ENCODE results near the gene ANKRD13D.
"Not testable (repeated sequence)": the region's sequence is repeated elsewhere in the genome, so short reads cannot be mapped to it uniquely, and the experiment has no call there.

The ANKRD13D gene

DNA sequence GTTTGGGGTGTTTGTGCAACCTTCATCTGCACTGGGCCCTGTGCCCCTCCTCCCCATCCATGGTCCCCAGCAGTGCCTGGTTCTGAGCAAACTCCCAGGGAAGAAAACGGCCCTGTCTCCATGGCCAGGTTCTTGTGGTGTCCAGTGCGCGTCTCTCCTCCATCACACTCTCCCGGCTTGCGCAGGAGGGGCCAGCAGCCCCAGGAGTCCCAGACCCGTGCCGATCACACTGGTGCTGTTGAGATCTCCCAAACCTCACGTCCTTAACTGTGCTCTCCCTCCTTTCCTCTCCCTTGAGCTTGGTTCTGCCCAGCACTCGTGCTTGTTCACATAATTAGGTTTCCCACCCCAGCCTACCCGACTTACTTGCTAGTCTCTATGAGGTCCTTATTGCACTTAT lies 33.8 kb upstream of the ANKRD13D start:
- Mint-ChIP-seq H3K4me3 (no peak overlapping the region), H3K36me3 (ENCODE audit: low read depth) (peaks cover 56% of the 10 kb centered on the region), H3K27me3 (ENCODE audit: low read depth) (no peaks in the 10 kb centered on the region), H3K27ac (peak overlapping the region; percentile 36), H3K4me1 (ENCODE audit: low read depth) (peaks cover 44% of the 10 kb centered on the region), H3K9me3 (no peaks in the 10 kb centered on the region)

DNA sequence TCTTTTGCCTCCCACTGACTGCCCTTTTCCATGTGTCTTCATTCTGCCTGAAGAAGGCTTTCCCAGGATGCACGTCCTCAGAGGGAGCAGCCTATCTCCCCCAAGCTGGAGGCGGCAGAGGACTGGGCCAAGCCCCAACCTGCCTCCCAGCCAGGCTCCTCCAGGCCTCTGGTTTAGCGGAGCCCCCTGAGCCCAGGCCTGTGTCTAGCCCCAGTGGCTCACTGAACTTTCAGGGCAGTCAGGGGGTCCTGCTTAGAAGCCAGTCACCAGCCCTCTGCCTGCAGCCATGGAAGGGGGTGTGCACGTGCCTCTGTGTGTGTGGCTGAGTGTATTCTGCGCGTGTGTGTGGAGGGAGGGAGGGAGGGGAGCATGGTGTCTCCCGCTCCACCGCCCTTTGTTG lies 33.2 kb upstream of the ANKRD13D start:
- H3K4me1 Mint-ChIP-seq (ENCODE audit: low read depth), result peaks cover 43% of the 10 kb centered on the region
- H3K9me3 Mint-ChIP-seq, result no peaks in the 10 kb centered on the region
- H3K27ac Mint-ChIP-seq, result no peak overlapping the region
- H3K4me3 Mint-ChIP-seq, result no peak overlapping the region
- peaks cover 52% of the 10 kb centered on the region for H3K36me3 Mint-ChIP-seq (ENCODE audit: low read depth)
- H3K27me3 Mint-ChIP-seq (ENCODE audit: low read depth), result no peaks in the 10 kb centered on the region

DNA sequence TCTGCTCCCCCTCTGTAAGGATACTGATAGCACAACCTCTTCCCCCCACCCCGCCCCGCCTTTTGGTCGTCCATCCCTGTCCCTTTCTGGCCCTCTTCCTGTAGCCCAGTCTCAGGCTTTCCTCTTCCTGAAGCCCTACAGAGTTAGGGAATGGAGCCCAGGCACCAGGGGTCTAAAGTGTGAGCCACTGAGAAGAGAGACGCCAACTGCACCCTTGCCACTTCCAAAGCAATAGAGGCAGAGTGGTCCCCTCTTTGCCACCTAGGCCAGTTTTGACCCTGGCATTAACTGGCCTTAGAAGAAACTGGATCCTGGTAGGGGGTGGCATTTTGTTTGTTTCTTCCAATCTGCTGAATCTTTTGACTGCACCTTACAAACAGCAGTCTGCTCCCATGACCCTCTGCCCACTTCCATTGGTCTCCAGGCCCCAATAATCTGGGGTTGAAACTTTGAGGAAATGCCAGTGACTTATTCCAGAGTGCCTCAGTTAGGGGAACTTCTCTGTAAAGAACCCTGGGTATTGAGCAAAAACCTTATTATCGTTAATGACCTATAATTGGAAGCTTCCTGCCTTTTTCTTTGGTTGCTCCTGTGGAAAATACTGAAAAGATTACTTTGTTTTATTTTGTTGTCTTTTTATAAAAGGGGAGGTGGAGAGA lies 32.5 kb upstream of the ANKRD13D start:
- Mint-ChIP-seq H3K36me3 (ENCODE audit: low read depth) (peaks cover 46% of the 10 kb centered on the region), H3K27ac (peak overlapping the region; percentile 26), H3K4me1 (ENCODE audit: low read depth) (peaks cover 45% of the 10 kb centered on the region)

DNA sequence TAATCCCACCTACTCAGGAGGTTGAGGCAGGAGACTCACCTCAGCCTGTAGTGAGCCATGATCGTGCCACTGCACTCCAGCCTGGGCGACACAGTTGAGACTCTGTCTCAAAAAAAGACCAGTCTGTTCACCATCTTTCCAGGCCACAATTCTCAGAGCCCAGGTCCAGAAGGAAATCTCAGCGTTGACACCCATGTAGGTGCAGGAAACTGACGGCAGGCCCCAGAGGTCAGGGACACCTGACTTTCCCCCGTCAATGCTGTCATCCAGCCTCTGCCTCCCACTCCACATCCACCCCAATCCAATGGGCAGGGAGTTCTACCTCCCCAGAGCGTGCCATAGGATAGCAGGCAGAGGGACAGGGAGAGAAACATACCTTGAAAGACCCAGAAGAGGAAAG lies 28.7 kb upstream of the ANKRD13D start:
- Mint-ChIP-seq H3K4me1 (ENCODE audit: low read depth) (peaks cover 49% of the 10 kb centered on the region), H3K9me3 (no peaks in the 10 kb centered on the region), H3K27ac (no peak overlapping the region), H3K4me3 (peak overlapping the region; percentile 51), H3K27me3 (ENCODE audit: low read depth) (no peaks in the 10 kb centered on the region), H3K36me3 (ENCODE audit: low read depth) (peaks cover 13% of the 10 kb centered on the region)

More for the DNA sequence above, 32.5 kb upstream of the ANKRD13D start:
- Mint-ChIP-seq H3K9me3 (no peaks in the 10 kb centered on the region), H3K27me3 (ENCODE audit: low read depth) (no peaks in the 10 kb centered on the region), H3K4me3 (no peak overlapping the region)

DNA sequence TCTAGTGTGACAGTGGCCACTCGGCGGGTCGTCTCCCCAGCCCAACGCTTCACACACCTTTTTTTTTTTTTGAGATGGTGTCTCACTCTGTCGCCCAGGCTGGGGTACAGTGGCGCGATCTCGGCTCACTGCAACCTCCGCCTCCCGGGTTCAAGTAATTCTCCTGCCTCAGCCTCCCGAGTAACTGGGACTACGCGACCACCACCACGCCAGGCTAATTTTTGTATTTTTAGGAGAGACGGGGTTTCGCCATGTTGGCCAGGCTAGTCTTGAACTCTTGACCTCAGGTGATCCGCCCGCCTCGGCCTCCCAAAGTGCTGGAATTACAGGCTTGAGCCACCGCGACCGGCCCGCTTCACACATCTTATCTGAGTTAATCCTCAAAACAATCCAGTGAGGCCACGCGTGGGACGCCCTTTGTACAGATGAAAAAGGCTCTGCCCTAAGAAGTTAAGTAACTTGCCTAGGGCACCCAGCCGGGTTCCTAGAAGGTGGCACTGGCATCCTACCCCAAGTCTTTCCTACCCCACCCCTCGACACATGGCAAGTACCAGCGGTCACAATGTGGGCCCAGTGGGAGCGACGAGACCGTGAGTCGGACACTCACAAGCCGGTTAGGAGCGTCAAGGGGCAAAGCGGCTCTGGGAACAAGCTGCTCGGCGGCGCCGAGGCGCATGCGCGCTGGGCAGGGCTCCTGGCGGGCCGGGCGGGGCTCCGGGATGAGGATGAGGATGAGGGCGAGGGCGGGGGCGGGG lies 28.0 kb upstream of the ANKRD13D start:
- Mint-ChIP-seq H3K36me3 (ENCODE audit: low read depth) (peaks cover 10% of the 10 kb centered on the region), H3K4me1 (ENCODE audit: low read depth) (peaks cover 53% of the 10 kb centered on the region), H3K4me3 (peak overlapping the region; percentile 63)
- not testable (repeated sequence) for H3K27me3 Mint-ChIP-seq (ENCODE audit: low read depth); H3K27ac Mint-ChIP-seq; H3K9me3 Mint-ChIP-seq

DNA sequence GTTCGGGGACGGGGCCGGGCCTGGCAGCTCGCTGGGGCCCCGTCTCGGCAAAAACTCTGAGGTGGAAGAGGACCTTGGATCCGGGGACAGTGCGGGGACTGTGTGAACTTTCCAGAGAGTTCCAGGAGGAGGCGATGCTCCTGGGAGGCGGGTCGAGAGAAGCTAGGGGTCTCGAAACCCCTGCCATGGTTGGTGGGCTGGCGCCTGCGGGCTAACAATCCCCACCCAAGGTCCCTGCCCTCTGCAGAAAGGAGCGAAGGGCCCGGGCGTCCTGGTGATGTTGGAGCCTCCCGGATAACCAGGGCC lies 27.5 kb upstream of the ANKRD13D start:
- Mint-ChIP-seq H3K4me3 (no peak overlapping the region), H3K4me1 (ENCODE audit: low read depth) (peaks cover 54% of the 10 kb centered on the region)

DNA sequence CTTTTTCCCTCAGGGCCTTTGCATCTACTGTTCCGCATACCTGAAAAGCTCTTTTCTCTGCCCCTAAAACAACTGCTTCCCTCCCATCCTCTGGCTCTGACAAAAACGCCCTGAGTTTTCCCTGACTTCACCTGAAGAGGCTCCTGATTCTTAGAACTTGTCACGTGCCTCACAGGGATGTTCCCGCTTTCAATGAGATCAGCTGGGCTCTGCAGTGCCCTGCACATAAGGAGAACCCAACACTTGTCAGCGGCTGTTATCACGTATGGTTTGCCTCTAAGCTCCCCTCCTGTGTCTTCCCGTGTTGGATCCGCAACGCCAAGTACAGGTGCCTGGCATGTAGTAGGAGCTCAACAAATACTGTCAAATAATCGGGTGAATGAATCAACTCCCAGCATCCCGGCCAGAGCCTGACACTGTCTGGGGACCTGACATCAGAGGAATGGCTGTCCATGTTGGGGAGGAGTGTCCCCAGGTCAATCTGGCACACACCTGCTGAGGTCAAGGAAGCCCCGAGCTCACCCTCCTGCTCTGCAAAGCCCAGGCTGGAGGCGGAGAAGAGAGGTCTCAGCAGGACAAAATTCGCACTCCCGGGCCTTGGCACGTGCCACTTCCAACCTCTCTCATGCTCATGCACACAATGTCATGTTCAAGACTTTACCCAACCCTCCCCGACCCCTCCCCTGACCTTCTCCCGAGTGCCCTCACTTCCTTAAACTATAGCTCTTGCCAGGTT lies 27.0 kb upstream of the ANKRD13D start:
- Mint-ChIP-seq H3K27ac (peak overlapping the region; percentile 78), H3K27me3 (ENCODE audit: low read depth) (no peaks in the 10 kb centered on the region), H3K9me3 (no peaks in the 10 kb centered on the region), H3K4me3 (peak overlapping the region; percentile 76), H3K4me1 (ENCODE audit: low read depth) (peaks cover 55% of the 10 kb centered on the region), H3K36me3 (ENCODE audit: low read depth) (peaks cover 6% of the 10 kb centered on the region)

More for the DNA sequence above, 27.5 kb upstream of the ANKRD13D start:
- Mint-ChIP-seq H3K9me3 (no peaks in the 10 kb centered on the region), H3K36me3 (ENCODE audit: low read depth) (peaks cover 10% of the 10 kb centered on the region), H3K27me3 (ENCODE audit: low read depth) (no peaks in the 10 kb centered on the region), H3K27ac (no peak overlapping the region)

DNA sequence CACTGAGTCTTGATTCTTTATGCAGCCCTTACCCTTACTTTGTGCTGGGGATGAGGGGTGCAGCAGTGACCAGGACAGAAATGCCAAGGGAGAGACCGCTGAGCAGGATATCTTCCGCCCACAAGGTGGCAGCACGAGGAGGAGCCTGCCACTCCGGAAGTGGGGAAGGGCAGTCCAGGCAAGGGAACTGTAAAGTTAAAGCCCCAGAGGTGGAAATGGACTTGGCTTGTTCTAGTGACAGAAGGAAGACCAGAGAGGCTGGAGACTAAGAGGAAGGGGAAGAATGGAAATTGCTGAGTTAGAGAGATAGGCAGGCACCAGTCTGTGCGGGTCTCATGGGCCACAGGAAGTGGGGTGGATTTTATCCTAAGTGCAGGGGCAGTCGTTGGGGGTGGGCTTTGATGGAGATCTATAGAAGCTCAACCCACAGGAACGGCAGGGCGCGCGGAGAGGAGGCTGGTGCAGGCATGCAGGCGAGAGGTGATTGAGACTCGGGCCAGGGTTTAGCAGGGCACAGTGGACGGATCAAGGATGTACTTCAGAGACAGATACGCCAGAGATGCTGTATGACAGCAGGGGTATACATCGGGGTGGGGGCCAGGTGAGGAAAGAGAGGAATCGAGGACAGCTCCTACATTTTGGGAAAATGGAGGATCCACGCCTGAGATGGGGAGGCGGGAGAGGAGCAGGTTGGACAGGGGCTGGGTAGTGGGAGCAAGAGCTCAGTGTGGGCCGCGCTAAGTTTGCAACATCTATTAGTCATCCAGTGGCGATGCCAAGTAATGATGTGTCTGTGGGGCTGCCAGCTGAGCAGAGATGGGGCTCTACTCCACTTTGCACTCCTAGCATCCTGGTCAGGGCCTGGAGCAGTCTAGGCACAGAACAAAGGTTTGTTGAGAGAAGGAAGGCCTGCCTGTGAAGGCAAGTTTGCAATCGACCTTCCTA lies 26.1 kb upstream of the ANKRD13D start:
- Mint-ChIP-seq H3K4me1 (ENCODE audit: low read depth) (peaks cover 56% of the 10 kb centered on the region), H3K27ac (peak overlapping the region; percentile 78), H3K36me3 (ENCODE audit: low read depth) (peaks cover 13% of the 10 kb centered on the region)

DNA sequence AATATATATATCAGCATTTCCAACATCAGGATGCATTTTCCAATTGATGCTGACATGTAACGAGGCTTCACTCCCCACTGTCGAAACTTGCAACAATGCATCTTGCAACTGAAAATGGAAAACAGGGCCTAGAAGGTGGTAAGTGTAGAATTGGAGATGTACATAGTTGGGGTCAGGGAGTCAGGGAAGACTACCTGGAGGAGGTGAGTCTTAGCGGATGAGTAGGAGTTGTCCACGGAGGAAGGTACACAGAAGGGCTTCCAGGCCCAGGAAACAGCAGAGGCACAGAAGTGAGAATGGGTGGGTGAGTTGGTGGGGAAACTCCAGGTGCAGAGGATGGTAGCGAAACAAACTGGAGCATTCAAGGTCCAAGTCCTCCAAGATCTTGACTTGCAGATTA lies 24.8 kb upstream of the ANKRD13D start:
- Mint-ChIP-seq H3K4me1 (ENCODE audit: low read depth) (peaks cover 61% of the 10 kb centered on the region), H3K27ac (peak overlapping the region; percentile 88), H3K9me3 (no peaks in the 10 kb centered on the region), H3K36me3 (ENCODE audit: low read depth) (peaks cover 22% of the 10 kb centered on the region), H3K4me3 (peak overlapping the region; percentile 70), H3K27me3 (ENCODE audit: low read depth) (no peaks in the 10 kb centered on the region)

More for the DNA sequence above, 26.1 kb upstream of the ANKRD13D start:
- Mint-ChIP-seq H3K27me3 (ENCODE audit: low read depth) (no peaks in the 10 kb centered on the region), H3K9me3 (no peaks in the 10 kb centered on the region), H3K4me3 (peak overlapping the region; percentile 76)

DNA sequence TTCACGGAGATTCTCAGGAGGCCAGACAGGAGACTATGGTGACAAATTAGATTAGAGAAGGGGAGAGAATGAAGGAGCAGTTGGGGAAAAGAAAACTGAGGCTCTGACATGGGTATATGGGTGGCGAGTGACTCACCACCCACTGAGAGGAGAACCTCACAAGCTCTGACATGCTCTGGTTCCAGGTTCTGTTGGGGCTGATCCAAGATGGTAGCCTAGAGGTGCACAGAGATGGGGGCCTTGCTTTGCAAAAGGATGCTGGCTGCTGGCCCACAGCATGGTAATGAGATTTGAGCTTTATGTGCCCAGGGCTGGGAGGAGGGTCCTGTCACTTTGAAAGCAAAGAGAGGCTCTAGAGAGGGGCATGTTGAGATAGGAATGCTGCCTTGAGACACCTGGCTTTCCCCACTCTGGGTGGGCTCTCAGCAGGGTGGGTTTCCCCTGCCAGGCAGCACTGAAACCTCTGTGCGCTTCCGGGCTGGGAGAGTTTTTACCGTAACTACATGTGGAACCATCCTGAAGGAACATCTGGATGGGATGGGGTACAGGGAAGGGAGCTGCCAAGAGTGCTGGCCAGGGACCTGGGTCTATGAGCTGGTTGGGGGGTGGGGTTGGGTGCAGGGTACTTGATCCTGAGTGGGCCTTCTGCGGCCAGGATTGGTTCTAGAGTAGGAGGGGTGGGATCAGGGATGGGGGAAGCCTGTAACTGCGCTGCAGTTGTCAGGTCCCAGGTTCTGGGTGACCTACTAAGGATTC lies 24.0 kb upstream of the ANKRD13D start:
- peak overlapping the region; percentile 88 for H3K27ac Mint-ChIP-seq
- no peaks in the 10 kb centered on the region for H3K9me3 Mint-ChIP-seq
- peaks cover 58% of the 10 kb centered on the region for H3K4me1 Mint-ChIP-seq (ENCODE audit: low read depth)
- H3K36me3 Mint-ChIP-seq (ENCODE audit: low read depth), result peaks cover 29% of the 10 kb centered on the region
- peak overlapping the region; percentile 81 for H3K4me3 Mint-ChIP-seq
- no peaks in the 10 kb centered on the region for H3K27me3 Mint-ChIP-seq (ENCODE audit: low read depth)

DNA sequence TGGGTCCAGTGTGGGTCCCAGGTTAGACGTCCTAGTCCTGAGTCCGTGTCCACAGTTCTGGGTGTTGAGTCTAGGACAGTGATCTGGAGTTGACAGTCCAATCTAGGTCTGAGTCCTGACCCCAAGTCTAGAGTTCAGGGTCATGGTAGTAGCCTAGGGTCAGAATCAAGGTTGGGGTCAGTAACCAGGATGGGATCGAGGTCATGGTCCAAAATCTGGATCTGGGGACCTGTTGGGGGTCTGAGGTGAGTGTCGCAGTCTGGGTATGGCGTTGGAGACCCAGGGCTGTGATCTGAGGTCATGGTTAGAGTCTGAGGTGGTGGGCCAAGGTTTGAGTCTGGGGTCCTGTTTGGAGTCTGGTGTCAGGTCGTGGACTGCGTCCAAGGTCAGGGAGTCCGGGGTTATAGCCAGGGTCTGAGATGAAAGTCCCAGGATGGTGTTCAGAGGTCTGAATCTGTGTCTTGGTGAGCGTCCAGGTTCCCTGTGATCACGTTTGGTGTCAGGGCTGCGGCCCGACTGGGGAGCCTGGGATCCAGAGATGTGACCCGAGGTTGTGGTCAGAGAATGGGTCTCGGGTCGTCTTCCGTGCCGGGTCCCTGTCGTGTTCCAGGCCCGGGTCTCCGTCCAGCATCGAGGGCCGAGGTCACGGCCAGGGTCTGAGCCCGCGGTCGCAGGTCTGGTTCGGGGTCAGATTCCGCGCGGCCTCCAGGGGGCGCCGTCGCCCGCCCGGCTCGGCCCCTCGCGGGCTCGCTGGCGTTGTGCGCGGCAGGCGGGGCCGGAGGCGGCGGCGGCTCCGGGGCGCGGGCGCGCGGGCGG lies 23.3 kb upstream of the ANKRD13D start:
- peak overlapping the region; percentile 76 for H3K27ac Mint-ChIP-seq
- peaks cover 36% of the 10 kb centered on the region for H3K36me3 Mint-ChIP-seq (ENCODE audit: low read depth)
- peaks cover 64% of the 10 kb centered on the region for H3K4me1 Mint-ChIP-seq (ENCODE audit: low read depth)
- no peaks in the 10 kb centered on the region for H3K9me3 Mint-ChIP-seq
- peak overlapping the region; percentile 81 for H3K4me3 Mint-ChIP-seq
- H3K27me3 Mint-ChIP-seq (ENCODE audit: low read depth), result no peaks in the 10 kb centered on the region

DNA sequence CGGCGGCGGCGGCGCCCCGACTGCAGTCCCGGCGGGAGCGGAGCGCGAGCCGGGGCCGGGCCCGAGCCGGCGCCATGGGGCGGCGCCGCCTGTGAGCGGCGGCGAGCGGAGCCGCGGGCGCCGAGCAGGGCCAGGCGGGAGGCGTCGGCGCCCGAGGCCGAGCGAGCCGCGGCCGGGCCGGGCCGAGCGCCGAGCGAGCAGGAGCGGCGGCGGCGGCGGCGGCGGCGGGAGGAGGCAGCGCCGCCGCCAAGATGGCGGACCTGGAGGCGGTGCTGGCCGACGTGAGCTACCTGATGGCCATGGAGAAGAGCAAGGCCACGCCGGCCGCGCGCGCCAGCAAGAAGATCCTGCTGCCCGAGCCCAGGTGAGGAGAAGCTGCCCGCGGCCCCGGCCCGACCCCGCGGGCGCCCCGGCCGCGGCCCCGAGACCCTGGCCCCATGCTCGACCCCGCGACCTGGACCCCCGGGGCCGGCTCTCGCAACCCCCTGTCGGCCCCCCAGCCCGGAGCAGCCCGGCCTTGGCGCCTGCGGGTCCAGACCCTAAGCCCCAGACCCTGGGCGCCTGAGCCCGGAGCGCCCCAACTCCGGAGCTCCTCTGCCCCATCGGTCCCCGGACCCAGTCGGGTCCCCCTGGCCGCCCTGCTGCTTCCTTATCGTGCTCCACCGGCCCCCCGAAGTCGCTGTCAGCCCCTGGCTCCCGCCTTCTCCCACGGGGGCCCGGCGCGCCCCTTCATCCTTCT lies 22.5 kb upstream of the ANKRD13D start, which contains the start of gene GRK2:
Gene GRK2, plus strand, starts transcription at position 25 of the 739 bp plus-strand sequence. Its CDS starts 227 bp downstream, at position 252.
- Mint-ChIP-seq H3K27ac (peak within 1 kb of the TSS; percentile 98), H3K27me3 (ENCODE audit: low read depth) (no peaks in the 10 kb centered on the region), H3K4me1 (ENCODE audit: low read depth) (peaks cover 67% of the 10 kb centered on the region), H3K36me3 (ENCODE audit: low read depth) (peaks cover 44% of the 10 kb centered on the region), H3K4me3 (peak within 1 kb of the TSS; percentile 97), H3K9me3 (no peaks in the 10 kb centered on the region)

Data from T-helper 1 cell treated with Interleukin-12 subunit alpha and Interleukin-12 subunit beta and Interleukin-4 antibody, amounts not matched to agents 30 μg/mL and 1 μg/mL, for 36 hours (primary cell).